Pancreas (tissue), 10 donors: ENCODE measurements around the gene ZDHHC1. TPM values are rescaled to one million over a fixed set of nuclear protein-coding genes. Genes with fewer than 3 reads are reported as not detected.

Experiments used
- ATAC-seq, 4 donors: fragments of 200-7000 bp; cut with Tn5 transposase; one replicate each; pipeline versions ENCODE4 v1.8.0 to v1.9.1; 2020; ENCODE audit warnings: mild to moderate bottlenecking in 4 of 4, moderate library complexity in 4 of 4
- DNase-seq, 6 donors: peaks; one replicate each; pipeline ENCODE4 v3.0.0-alpha.2; 2020
- FAIRE-seq: peaks from 2 replicates; lab custom pipeline; 2012; peaks lifted over from hg19 to GRCh38; lab: Jason Lieb, UNC
- H3K27ac ChIP-seq, 4 donors: fragments of 200-600 bp; sonication (generic); 1 replicate in 3 of 4; 2 replicates in 1 of 4; pipeline versions ENCODE4 v1.5.0 to v1.8.0; 2020
- H3K27me3 ChIP-seq, 4 donors: fragments of 200-600 bp; one replicate each; pipeline ENCODE4 v1.8.0; 2021
- H3K36me3 ChIP-seq, 3 donors: fragments of 200-600 bp; sonication (generic) in 1 of 3; one replicate each; pipeline versions ENCODE4 v1.5.0 to v1.8.0; 2020 to 2021
- H3K4me1 ChIP-seq, 3 donors: fragments of 200-600 bp; one replicate each; pipeline ENCODE4 v1.8.0; 2021
- H3K4me3 ChIP-seq, 4 donors: fragments of 200-600 bp; sonication (generic) in 2 of 4; one replicate each; pipeline versions ENCODE4 v1.5.0 to v1.8.0; 2020 to 2021
- H3K9me3 ChIP-seq, 4 donors: fragments of 200-600 bp; one replicate each; pipeline ENCODE4 v1.8.0; 2021
- CTCF ChIP-seq, 4 donors: fragments of 200-600 bp; sonication (generic) in 3 of 4; IDR thresholded peaks; one replicate each; pipeline versions ENCODE4 v1.5.0 to v1.8.0; 2021; ENCODE audit warnings: antibody characterized with exemption in 4 of 4
- WGBS, 2 donors: extraction: QIAGEN DNeasy Blood & Tissue Kit; methylation state at CpG; one replicate each; pipeline ENCODE4 v1.1.7; 2013; 5-methylcytosine and 5-hydroxymethylcytosine counted together
- intact Hi-C, 3 donors: fragments of 100-400 bp; cut with DNase I; formaldehyde crosslinking; loops; one replicate each; pipeline versions ENCODE4 v1.11.1 to v1.14.2; 2022
- polyA plus RNA-seq, 2 donors: library from polyadenylated mRNA; stranded (reverse); fragments of 200-250 nt; gene quantifications; one replicate each; pipeline ENCODE4 v1.2.3, GENCODE V29; 2013
- total RNA-seq, 6 donors: library from RNA; stranded (reverse); fragmentation: NEBNext Ultra II Directional in 4 of 6; extraction: Animal tissue kit (Norgen Biotek cat#: 25700) in 4 of 6; gene quantifications; one replicate each; pipeline versions ENCODE4 v1.2.1 to v1.2.4, GENCODE V29; 2021 to 2023
- donor health status: healthy with polysubstance abuse.
- donor health status: DM: no; HTN: no; CAD: no; lungs with moderate emphysema.
- donor health status: DM: no; HTN: no; CAD: no.
- donor health status: control.
- donor health status: control.
- donor health status: Bipolar disorder and iron deficiency.
- donor health status: DM: yes; HTN: yes; CAD: no.
- donor health status: DM: no; HTN: no; CAD: no.
- donor health status: DM: no; HTN: no; CAD: no.
- donor health status: DM: yes; HTN: yes; CAD: no.

Gene ZDHHC1
- total and polyA plus RNA-seq, 8 donors: 8.1 to 15.2 (median 10.0) TPM

DNA sequence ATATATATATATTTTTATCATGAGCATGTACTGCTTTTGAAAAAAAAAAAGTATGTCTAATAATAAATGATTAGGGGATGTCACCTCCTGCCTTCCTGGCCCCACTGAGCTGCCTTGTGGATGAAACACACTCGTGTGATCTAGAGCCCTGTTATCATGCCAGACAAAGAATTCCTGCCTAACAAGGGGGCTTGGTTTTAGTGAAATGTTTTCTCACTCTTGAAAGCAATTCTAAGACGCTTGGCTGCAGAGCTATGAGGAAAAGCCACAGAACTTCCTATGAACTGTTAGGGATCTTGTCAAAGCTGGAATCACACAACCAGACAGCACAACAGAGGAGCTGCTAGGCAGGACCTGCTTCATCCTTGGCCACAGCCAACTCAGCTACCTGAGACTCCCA, 4.0 kb downstream of the ZDHHC1 start:
- no peaks in the 10 kb centered on the region for H3K27me3 ChIP-seq
- H3K36me3 ChIP-seq: no peaks in the 10 kb centered on the region
- H3K4me1 ChIP-seq: peaks cover 0 to 7% (median 0%) of the 10 kb centered on the region in 3 donors
- WGBS, 2 donors: 53 to 55% methylated on average over 2 of the region's 2 CpGs
- no peak for TF ChIP-seq CTCF (IDR thresholded peaks at IDR 0.05)
- H3K9me3 ChIP-seq: no peaks in the 10 kb centered on the region
- no peak for ATAC-seq
- no peak for DNase-seq
- intact Hi-C loops: no loop called here
- no peak overlapping the region for H3K4me3 ChIP-seq
- no peak overlapping the region for H3K27ac ChIP-seq
- FAIRE-seq: no peak

GRCh38 chr16:67411339-67411738, 4.9 kb downstream of the ZDHHC1 start:
- Histone ChIP-seq H3K27me3 (no peaks in the 10 kb centered on the region), H3K36me3 (no peaks in the 10 kb centered on the region), H3K4me1 (peaks cover 0 to 7% (median 0%) of the 10 kb centered on the region in 3 donors), H3K9me3 (no peaks in the 10 kb centered on the region), H3K4me3 (no peak overlapping the region), H3K27ac (no peak overlapping the region)
- ATAC-seq (no peak), DNase-seq (no peak), FAIRE-seq (no peak)
- 90% methylated on average over 3 of the region's 3 CpGs for WGBS, 2 donors
- TF ChIP-seq CTCF (IDR thresholded peaks at IDR 0.05): no peak
- intact Hi-C loops: no loop called here

DNA sequence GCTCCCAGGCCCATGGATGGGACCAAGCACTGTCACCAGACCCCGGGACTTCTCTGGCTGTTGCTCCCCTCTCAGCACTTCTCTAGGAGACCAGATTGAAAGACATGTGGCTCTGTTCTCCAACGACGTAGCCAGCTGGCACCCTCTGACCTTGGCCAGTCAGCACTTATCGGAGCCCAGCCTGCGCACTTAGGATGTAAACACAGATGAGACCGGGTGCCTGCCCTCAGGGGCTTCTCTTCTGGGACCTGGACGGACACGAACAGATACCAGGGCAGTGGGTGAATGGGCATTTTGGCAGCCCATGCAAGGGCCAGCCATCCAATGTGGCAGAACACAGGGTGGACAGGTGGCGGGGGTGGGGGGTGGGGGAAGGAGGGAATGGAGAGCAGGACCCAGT, 6.6 kb downstream of the ZDHHC1 start:
- no peak overlapping the region for H3K4me3 ChIP-seq
- H3K27me3 ChIP-seq: no peaks in the 10 kb centered on the region
- no peak for ATAC-seq
- no peak overlapping the region for H3K27ac ChIP-seq
- H3K9me3 ChIP-seq: no peaks in the 10 kb centered on the region
- no peaks in the 10 kb centered on the region for H3K36me3 ChIP-seq
- TF ChIP-seq CTCF (IDR thresholded peaks at IDR 0.05): no peak
- peaks cover 0 to 5% (median 3%) of the 10 kb centered on the region in 3 donors for H3K4me1 ChIP-seq
- WGBS, 2 donors: 65 to 66% methylated on average over 9 of the region's 9 CpGs
- intact Hi-C loops: no loop called here
- no peak for FAIRE-seq
- no peak for DNase-seq

GRCh38 chr16:67407788-67408452, 8.4 kb downstream of the ZDHHC1 start:
- no peak for ATAC-seq
- no peak overlapping the region for H3K27ac ChIP-seq
- FAIRE-seq: no peak
- no peak for TF ChIP-seq CTCF (IDR thresholded peaks at IDR 0.05)
- H3K27me3 ChIP-seq: no peaks in the 10 kb centered on the region
- H3K9me3 ChIP-seq: no peaks in the 10 kb centered on the region
- intact Hi-C loops: no loop called here
- H3K4me3 ChIP-seq: no peak overlapping the region
- DNase-seq: no peak
- no peaks in the 10 kb centered on the region for H3K36me3 ChIP-seq
- 81 to 86% methylated on average over 6 of the region's 6 CpGs for WGBS, 2 donors
- peaks cover 9 to 16% (median 14%) of the 10 kb centered on the region in 3 donors for H3K4me1 ChIP-seq

GRCh38 chr16:67407176-67407787, 9.0 kb downstream of the ZDHHC1 start:
- DNase-seq (peak in 1 of 6 donors; percentile 45), ATAC-seq (no peak), FAIRE-seq (no peak)
- no peak for TF ChIP-seq CTCF (IDR thresholded peaks at IDR 0.05)
- H3K4me1 ChIP-seq: peaks cover 9 to 16% (median 14%) of the 10 kb centered on the region in 3 donors
- 90 to 95% methylated on average over 7 of the region's 7 CpGs for WGBS, 2 donors
- intact Hi-C loops: no loop called here
- no peak overlapping the region for H3K4me3 ChIP-seq
- no peaks in the 10 kb centered on the region for H3K27me3 ChIP-seq
- no peaks in the 10 kb centered on the region for H3K9me3 ChIP-seq
- no peak overlapping the region for H3K27ac ChIP-seq
- H3K36me3 ChIP-seq: no peaks in the 10 kb centered on the region
